WTC11 (cell line): ENCODE results near the gene PRPF40B. TPM values are rescaled to one million over a fixed set of nuclear protein-coding genes. Genes with fewer than 3 reads are reported as not detected.
A peak's percentile ranks its signal among the peaks of the same experiment; 100 is the strongest.

Experiments
- ATAC-seq: fragments of 200-7000 bp; cut with Tn5 transposase; 2 replicates; pipeline ENCODE4 v1.10.0; 2021; ENCODE audit warnings: mild to moderate bottlenecking, moderate library complexity
- CTCF ChIA-PET: fragments of 300-600 bp; sonication (Branson Sonifier 250); formaldehyde crosslinking; loops from one replicate; lab custom pipeline; 2021; ENCODE audit warnings: antibody characterized with exemption; lab: Charles Lee
- POLR2A ChIA-PET: fragments of 350-600 bp; sonication (Branson Sonifier 250); formaldehyde crosslinking; loops from one replicate; lab custom pipeline; 2021; ENCODE audit warnings: antibody characterized with exemption; lab: Charles Lee
- DNase-seq: peaks from one replicate; pipeline ENCODE4 v3.0.0; 2021; ENCODE audit warnings: low spot score
- H3K27ac Mint-ChIP-seq: 2 replicates; pipeline ENCODE4 v1.8.0; 2021; ENCODE audit warnings: mixed read lengths
- H3K27me3 Mint-ChIP-seq: 2 replicates; pipeline ENCODE4 v1.8.0; 2021; ENCODE audit warnings: low read depth, mild to moderate bottlenecking, moderate library complexity, mixed read lengths
- H3K36me3 Mint-ChIP-seq: 2 replicates; pipeline ENCODE4 v1.8.0; 2021; ENCODE audit warnings: mixed read lengths
- H3K4me1 Mint-ChIP-seq: 2 replicates; pipeline ENCODE4 v1.8.0; 2022; ENCODE audit warnings: mixed read lengths
- H3K4me3 Mint-ChIP-seq: 2 replicates; pipeline ENCODE4 v1.8.0; 2021; ENCODE audit warnings: mild to moderate bottlenecking, moderate library complexity, mixed read lengths
- H3K9me3 Mint-ChIP-seq: 2 replicates; pipeline ENCODE4 v1.8.0; 2021; ENCODE audit warnings: mixed read lengths
- CREB1 ChIP-seq: sonication (generic); formaldehyde crosslinking; IDR thresholded peaks from 2 replicates; pipeline ENCODE4 v1.8.0; 2023; ENCODE audit warnings: mild to moderate bottlenecking, missing genetic modification reagents
- GABPB1 ChIP-seq: sonication (generic); formaldehyde crosslinking; IDR thresholded peaks from 2 replicates; pipeline ENCODE4 v1.8.1; 2023; ENCODE audit warnings: mild to moderate bottlenecking, missing genetic modification reagents
- GTF2I ChIP-seq: fragments of 250-450 bp; sonication (Bioruptor Pico); conservative IDR thresholded peaks from 2 replicates; pipeline ENCODE4 v1.4.0; 2021; ENCODE audit warnings: mild to moderate bottlenecking
- KAT7 ChIP-seq: sonication (generic); formaldehyde crosslinking; IDR thresholded peaks from 2 replicates; pipeline ENCODE4 v1.8.1; 2023; ENCODE audit warnings: missing genetic modification reagents, mild to moderate bottlenecking, borderline replicate concordance
- MXD4 ChIP-seq: fragments of 250-450 bp; sonication (Bioruptor Pico); IDR thresholded peaks from 2 replicates; pipeline ENCODE4 v1.8.0; 2021; ENCODE audit warnings: mild to moderate bottlenecking, moderate library complexity, borderline replicate concordance
- NR3C1 ChIP-seq: sonication (generic); formaldehyde crosslinking; conservative IDR thresholded peaks from 2 replicates; pipeline ENCODE4 v1.8.1; 2023; ENCODE audit warnings: low read depth, mild to moderate bottlenecking, missing genetic modification reagents
- RELA ChIP-seq: sonication (generic); formaldehyde crosslinking; IDR thresholded peaks from 2 replicates; pipeline ENCODE4 v1.8.1; 2022; ENCODE audit warnings: missing genetic modification reagents, mild to moderate bottlenecking, borderline replicate concordance
- TEAD4 ChIP-seq: sonication (generic); formaldehyde crosslinking; IDR thresholded peaks from 2 replicates; pipeline ENCODE4 v1.8.0; 2022; ENCODE audit warnings: mild to moderate bottlenecking, missing genetic modification reagents
- TP53 ChIP-seq: sonication (generic); formaldehyde crosslinking; IDR thresholded peaks from 2 replicates; pipeline ENCODE4 v1.8.1; 2023; ENCODE audit warnings: mild to moderate bottlenecking, missing genetic modification reagents
- ZNF138 ChIP-seq: sonication (generic); formaldehyde crosslinking; conservative IDR thresholded peaks from 2 replicates; pipeline ENCODE4 v1.8.1; 2022; ENCODE audit warnings: mild to moderate bottlenecking, moderate library complexity, missing genetic modification reagents
- total RNA-seq: library from RNA; stranded (reverse); gene quantifications from 3 replicates; pipeline ENCODE4 v1.2.3, GENCODE V29; 2021
- TF ChIP-seq, protein P1 (sequence below): sonication (generic); formaldehyde crosslinking; IDR thresholded peaks from 2 replicates; pipeline ENCODE4 v1.8.0; 2022; ENCODE audit warnings: mild to moderate bottlenecking, missing genetic modification reagents
- TF ChIP-seq, protein P2 (sequence below): sonication (generic); formaldehyde crosslinking; IDR thresholded peaks from 2 replicates; pipeline ENCODE4 v1.8.0; 2022; ENCODE audit warnings: mild to moderate bottlenecking, missing genetic modification reagents
- TF ChIP-seq, protein P3 (sequence below): sonication (generic); formaldehyde crosslinking; conservative IDR thresholded peaks from 2 replicates; pipeline ENCODE4 v1.8.1; 2023; ENCODE audit warnings: mild to moderate bottlenecking, low read depth, missing genetic modification reagents, moderate library complexity
- TF ChIP-seq, protein P4 (sequence below): sonication (generic); formaldehyde crosslinking; IDR thresholded peaks from 2 replicates; pipeline ENCODE4 v1.8.0; 2023; ENCODE audit warnings: missing genetic modification reagents
- TF ChIP-seq, protein P5 (sequence below): fragments of 250-450 bp; sonication (Bioruptor Pico); IDR thresholded peaks from 2 replicates; pipeline ENCODE4 v1.9.0; 2021; ENCODE audit warnings: mild to moderate bottlenecking, borderline replicate concordance
- TF ChIP-seq, protein P6 (sequence below): fragments of 250-450 bp; sonication (Bioruptor Pico); IDR thresholded peaks from 2 replicates; pipeline ENCODE4 v2.1.2; 2022; ENCODE audit warnings: mild to moderate bottlenecking, moderate library complexity
- TF ChIP-seq, protein P7 (sequence below): fragments of 250-450 bp; sonication (Bioruptor Pico); IDR thresholded peaks from 2 replicates; pipeline ENCODE4 v1.9.0; 2021; ENCODE audit warnings: moderate library complexity, mild to moderate bottlenecking, inconsistent platforms, borderline replicate concordance
- TF ChIP-seq, protein P8 (sequence below): sonication (generic); formaldehyde crosslinking; IDR thresholded peaks from 2 replicates; pipeline ENCODE4 v1.8.1; 2022; ENCODE audit warnings: mild to moderate bottlenecking, moderate library complexity, missing genetic modification reagents

The PRPF40B gene
- total RNA-seq, 1 experiment from 2014 or later: 46.0 TPM

DNA sequence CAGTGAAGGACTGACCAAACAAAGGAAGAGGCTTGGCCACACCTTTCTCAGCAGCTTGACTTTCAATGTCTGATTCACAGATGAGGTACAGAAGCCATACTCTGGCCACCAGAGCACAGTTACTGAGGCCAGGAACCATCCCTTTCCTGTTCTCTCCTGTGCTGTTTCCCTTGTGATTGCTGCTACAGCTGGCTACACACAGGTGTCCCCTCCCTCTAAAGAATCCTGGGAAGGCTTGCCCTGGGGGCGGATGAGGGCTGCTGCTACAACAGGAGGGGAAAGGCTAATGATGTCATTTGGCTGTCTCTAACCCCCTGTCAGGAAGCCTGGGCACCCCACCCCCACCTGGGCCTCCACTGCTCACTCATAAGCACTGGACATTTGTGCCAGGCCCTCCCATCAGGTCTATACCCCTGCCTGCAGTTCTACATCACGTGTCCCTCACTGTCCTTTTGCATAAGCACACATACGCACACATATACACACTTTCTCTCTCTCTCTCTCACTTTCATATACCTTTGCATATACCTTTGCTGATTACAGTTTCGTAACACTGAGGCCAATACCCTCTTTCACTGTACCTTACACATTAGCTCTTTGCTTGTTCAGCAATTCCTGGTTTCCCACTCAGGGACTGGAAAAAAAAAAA is 41.4 kb downstream of the PRPF40B start:
- POLR2A ChIA-PET: no interaction called here
- no peak overlapping the region for H3K4me3 Mint-ChIP-seq
- H3K27ac Mint-ChIP-seq: peak overlapping the region; percentile 60
- no peaks in the 10 kb centered on the region for H3K9me3 Mint-ChIP-seq
- H3K27me3 Mint-ChIP-seq: no peaks in the 10 kb centered on the region
- no peak for DNase-seq
- H3K4me1 Mint-ChIP-seq: peaks cover 23% of the 10 kb centered on the region
- ATAC-seq: no peak
- peaks cover 13% of the 10 kb centered on the region for H3K36me3 Mint-ChIP-seq
- CTCF ChIA-PET: interaction anchor here (2.2 kb wide), 1 partner anchor 76 kb away, joined by 19 read pairs; the partner anchor contains the start of gene TMBIM6
- no peak for TF ChIP-seq MXD4 (CRISPR knock-in tag)
- TF ChIP-seq, protein P1, sequence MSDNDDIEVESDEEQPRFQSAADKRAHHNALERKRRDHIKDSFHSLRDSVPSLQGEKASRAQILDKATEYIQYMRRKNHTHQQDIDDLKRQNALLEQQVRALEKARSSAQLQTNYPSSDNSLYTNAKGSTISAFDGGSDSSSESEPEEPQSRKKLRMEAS (CRISPR knock-in tag): no peak
- TF ChIP-seq TP53 (CRISPR knock-in tag): no peak
- no peak for TF ChIP-seq TEAD4 (CRISPR knock-in tag)
- TF ChIP-seq ZNF138: no peak
- TF ChIP-seq, protein P2, sequence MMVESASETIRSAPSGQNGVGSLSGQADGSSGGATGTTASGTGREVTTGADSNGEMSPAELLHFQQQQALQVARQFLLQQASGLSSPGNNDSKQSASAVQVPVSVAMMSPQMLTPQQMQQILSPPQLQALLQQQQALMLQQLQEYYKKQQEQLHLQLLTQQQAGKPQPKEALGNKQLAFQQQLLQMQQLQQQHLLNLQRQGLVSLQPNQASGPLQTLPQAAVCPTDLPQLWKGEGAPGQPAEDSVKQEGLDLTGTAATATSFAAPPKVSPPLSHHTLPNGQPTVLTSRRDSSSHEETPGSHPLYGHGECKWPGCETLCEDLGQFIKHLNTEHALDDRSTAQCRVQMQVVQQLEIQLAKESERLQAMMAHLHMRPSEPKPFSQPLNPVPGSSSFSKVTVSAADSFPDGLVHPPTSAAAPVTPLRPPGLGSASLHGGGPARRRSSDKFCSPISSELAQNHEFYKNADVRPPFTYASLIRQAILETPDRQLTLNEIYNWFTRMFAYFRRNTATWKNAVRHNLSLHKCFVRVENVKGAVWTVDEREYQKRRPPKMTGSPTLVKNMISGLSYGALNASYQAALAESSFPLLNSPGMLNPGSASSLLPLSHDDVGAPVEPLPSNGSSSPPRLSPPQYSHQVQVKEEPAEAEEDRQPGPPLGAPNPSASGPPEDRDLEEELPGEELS (CRISPR knock-in tag): no peak
- TF ChIP-seq KAT7 (CRISPR knock-in tag): no peak

DNA sequence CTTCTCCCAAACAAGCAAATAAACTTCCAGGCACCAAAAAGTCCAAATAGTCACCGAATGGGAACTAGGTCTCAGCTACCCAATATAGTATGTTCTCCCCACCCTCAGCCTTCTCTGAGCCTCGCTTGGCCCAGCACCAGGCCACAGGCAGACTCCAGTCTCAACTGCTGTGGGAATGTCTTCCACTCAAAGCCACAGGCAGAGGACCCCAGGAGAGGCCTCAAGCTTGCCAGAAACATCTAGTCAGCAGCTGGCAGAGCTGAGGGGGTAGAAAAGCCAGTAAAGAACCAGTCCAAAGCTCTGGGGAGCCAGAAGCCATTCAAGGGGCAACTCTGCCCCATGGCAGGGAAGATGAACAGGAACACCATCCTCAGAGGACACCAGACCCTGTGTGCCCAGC is 42.0 kb downstream of the PRPF40B start:
- TF ChIP-seq RELA (no peak), NR3C1 (no peak)
- TF ChIP-seq, protein P3, sequence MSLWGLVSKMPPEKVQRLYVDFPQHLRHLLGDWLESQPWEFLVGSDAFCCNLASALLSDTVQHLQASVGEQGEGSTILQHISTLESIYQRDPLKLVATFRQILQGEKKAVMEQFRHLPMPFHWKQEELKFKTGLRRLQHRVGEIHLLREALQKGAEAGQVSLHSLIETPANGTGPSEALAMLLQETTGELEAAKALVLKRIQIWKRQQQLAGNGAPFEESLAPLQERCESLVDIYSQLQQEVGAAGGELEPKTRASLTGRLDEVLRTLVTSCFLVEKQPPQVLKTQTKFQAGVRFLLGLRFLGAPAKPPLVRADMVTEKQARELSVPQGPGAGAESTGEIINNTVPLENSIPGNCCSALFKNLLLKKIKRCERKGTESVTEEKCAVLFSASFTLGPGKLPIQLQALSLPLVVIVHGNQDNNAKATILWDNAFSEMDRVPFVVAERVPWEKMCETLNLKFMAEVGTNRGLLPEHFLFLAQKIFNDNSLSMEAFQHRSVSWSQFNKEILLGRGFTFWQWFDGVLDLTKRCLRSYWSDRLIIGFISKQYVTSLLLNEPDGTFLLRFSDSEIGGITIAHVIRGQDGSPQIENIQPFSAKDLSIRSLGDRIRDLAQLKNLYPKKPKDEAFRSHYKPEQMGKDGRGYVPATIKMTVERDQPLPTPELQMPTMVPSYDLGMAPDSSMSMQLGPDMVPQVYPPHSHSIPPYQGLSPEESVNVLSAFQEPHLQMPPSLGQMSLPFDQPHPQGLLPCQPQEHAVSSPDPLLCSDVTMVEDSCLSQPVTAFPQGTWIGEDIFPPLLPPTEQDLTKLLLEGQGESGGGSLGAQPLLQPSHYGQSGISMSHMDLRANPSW (CRISPR knock-in tag): no peak
- TF ChIP-seq, protein P4, sequence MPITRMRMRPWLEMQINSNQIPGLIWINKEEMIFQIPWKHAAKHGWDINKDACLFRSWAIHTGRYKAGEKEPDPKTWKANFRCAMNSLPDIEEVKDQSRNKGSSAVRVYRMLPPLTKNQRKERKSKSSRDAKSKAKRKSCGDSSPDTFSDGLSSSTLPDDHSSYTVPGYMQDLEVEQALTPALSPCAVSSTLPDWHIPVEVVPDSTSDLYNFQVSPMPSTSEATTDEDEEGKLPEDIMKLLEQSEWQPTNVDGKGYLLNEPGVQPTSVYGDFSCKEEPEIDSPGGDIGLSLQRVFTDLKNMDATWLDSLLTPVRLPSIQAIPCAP (CRISPR knock-in tag): no peak
- TF ChIP-seq, all 79 proteins: peak for 0
- H3K36me3 Mint-ChIP-seq: peaks cover 13% of the 10 kb centered on the region
- ChIA-PET CTCF (no interaction called here), POLR2A (interaction anchor here (0.6 kb wide), 1 partner anchor 157 kb away, joined by 3 read pairs; no protein-coding TSS in a partner anchor)
- no peak overlapping the region for H3K4me3 Mint-ChIP-seq
- no peak overlapping the region; the same call in 1 of the 2 replicates for H3K27ac Mint-ChIP-seq
- ATAC-seq (no peak), DNase-seq (no peak)
- H3K9me3 Mint-ChIP-seq: no peaks in the 10 kb centered on the region
- no peaks in the 10 kb centered on the region for H3K27me3 Mint-ChIP-seq
- H3K4me1 Mint-ChIP-seq: peaks cover 23% of the 10 kb centered on the region

DNA sequence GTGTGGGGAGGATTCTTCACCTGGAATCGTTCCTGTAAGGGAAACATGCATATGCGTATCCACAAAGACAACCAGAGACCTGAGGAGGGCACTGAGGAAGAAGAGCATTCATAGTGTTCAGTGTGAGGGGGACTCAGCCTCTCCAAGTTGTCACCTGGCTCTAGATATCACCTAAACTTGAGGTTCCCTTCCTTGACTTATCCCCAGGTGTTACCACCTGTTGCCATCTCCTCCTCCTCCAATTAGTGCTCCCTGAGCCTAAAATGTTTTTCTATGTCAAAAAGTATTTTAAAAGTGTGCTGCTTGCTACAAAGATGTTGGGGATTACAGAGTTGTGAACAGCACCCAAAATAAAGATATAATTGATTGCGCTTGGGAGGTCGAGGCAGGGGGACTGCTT is 42.8 kb downstream of the PRPF40B start:
- no peaks in the 10 kb centered on the region for H3K27me3 Mint-ChIP-seq
- no peaks in the 10 kb centered on the region for H3K9me3 Mint-ChIP-seq
- no peak for DNase-seq
- peaks cover 23% of the 10 kb centered on the region for H3K4me1 Mint-ChIP-seq
- H3K36me3 Mint-ChIP-seq: peaks cover 12% of the 10 kb centered on the region
- ChIA-PET CTCF (interaction anchor here (1.0 kb wide), 1 partner anchor 75 kb away, joined by 3 read pairs; the partner anchor contains the start of gene TMBIM6), POLR2A (interaction anchor here (0.6 kb wide), 1 partner anchor 157 kb away, joined by 3 read pairs; no protein-coding TSS in a partner anchor)
- no peak for ATAC-seq
- no peak overlapping the region for H3K4me3 Mint-ChIP-seq
- no peak overlapping the region for H3K27ac Mint-ChIP-seq
- TF ChIP-seq, protein P5, sequence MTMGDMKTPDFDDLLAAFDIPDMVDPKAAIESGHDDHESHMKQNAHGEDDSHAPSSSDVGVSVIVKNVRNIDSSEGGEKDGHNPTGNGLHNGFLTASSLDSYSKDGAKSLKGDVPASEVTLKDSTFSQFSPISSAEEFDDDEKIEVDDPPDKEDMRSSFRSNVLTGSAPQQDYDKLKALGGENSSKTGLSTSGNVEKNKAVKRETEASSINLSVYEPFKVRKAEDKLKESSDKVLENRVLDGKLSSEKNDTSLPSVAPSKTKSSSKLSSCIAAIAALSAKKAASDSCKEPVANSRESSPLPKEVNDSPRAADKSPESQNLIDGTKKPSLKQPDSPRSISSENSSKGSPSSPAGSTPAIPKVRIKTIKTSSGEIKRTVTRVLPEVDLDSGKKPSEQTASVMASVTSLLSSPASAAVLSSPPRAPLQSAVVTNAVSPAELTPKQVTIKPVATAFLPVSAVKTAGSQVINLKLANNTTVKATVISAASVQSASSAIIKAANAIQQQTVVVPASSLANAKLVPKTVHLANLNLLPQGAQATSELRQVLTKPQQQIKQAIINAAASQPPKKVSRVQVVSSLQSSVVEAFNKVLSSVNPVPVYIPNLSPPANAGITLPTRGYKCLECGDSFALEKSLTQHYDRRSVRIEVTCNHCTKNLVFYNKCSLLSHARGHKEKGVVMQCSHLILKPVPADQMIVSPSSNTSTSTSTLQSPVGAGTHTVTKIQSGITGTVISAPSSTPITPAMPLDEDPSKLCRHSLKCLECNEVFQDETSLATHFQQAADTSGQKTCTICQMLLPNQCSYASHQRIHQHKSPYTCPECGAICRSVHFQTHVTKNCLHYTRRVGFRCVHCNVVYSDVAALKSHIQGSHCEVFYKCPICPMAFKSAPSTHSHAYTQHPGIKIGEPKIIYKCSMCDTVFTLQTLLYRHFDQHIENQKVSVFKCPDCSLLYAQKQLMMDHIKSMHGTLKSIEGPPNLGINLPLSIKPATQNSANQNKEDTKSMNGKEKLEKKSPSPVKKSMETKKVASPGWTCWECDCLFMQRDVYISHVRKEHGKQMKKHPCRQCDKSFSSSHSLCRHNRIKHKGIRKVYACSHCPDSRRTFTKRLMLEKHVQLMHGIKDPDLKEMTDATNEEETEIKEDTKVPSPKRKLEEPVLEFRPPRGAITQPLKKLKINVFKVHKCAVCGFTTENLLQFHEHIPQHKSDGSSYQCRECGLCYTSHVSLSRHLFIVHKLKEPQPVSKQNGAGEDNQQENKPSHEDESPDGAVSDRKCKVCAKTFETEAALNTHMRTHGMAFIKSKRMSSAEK (CRISPR knock-in tag): no peak
- TF ChIP-seq GTF2I (CRISPR knock-in tag) (no peak), GABPB1 (CRISPR knock-in tag) (no peak), CREB1 (CRISPR knock-in tag) (no peak)
- TF ChIP-seq, protein P6, sequence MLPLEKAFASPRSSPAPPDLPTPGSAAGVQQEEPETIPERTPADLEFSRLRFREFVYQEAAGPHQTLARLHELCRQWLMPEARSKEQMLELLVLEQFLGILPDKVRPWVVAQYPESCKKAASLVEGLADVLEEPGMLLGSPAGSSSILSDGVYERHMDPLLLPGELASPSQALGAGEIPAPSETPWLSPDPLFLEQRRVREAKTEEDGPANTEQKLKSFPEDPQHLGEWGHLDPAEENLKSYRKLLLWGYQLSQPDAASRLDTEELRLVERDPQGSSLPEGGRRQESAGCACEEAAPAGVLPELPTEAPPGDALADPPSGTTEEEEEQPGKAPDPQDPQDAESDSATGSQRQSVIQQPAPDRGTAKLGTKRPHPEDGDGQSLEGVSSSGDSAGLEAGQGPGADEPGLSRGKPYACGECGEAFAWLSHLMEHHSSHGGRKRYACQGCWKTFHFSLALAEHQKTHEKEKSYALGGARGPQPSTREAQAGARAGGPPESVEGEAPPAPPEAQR: no peak
- TF ChIP-seq, protein P7, sequence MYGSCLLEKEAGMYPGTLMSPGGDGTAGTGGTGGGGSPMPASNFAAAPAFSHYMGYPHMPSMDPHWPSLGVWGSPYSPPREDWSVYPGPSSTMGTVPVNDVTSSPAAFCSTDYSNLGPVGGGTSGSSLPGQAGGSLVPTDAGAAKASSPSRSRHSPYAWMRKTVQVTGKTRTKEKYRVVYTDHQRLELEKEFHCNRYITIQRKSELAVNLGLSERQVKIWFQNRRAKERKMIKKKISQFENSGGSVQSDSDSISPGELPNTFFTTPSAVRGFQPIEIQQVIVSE: no peak
- TF ChIP-seq, protein P8, sequence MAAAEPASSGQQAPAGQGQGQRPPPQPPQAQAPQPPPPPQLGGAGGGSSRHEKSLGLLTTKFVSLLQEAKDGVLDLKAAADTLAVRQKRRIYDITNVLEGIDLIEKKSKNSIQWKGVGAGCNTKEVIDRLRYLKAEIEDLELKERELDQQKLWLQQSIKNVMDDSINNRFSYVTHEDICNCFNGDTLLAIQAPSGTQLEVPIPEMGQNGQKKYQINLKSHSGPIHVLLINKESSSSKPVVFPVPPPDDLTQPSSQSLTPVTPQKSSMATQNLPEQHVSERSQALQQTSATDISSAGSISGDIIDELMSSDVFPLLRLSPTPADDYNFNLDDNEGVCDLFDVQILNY (CRISPR knock-in tag): no peak
